Fibroblast of the aortic adventitia (primary cell): ENCODE measurements around the gene TNFRSF19. TPM values are rescaled to one million over a fixed set of nuclear protein-coding genes. Genes with fewer than 3 reads are reported as not detected.

Experiments used
- DNase-seq: peaks from one replicate; pipeline ENCODE4 v3.0.0-alpha.2; 2010; ENCODE audit warnings: low read depth
- H3K4me3 ChIP-seq: 2 replicates; pipeline ENCODE4 v1.5.1; 2011; ENCODE audit warnings: low read depth, mild to moderate bottlenecking, control low read depth, low read length, moderate library complexity
- CTCF ChIP-seq: IDR thresholded peaks from 2 replicates; pipeline ENCODE4 v1.5.1; 2011; ENCODE audit warnings: mild to moderate bottlenecking, low read length, control low read depth, inconsistent platforms; ENCODE audit not compliant: insufficient read depth
- total RNA-seq: library from RNA; depleted of rRNA; stranded (reverse); fragments of >200 nt; gene quantifications from 2 replicates; pipeline ENCODE4 v1.2.3, GENCODE V29; 2012; ENCODE audit warnings: low replicate concordance

TNFRSF19 gene
- total RNA-seq, 1 donor = 7.3 TPM

GRCh38 chr13:23617551-23618024 lies 47.4 kb downstream of the TNFRSF19 start:
- no peak for TF ChIP-seq CTCF
- DNase-seq = peak; percentile 69
- H3K4me3 ChIP-seq = no peak overlapping the region

- H3K4me3 ChIP-seq = no peak overlapping the region
- no peak for TF ChIP-seq CTCF
- peak; percentile 92 for DNase-seq
Observed at GRCh38 chr13:23618341-23618740, 48.1 kb downstream of the TNFRSF19 start.

GRCh38 chr13:23619068-23619855 lies 49.0 kb downstream of the TNFRSF19 start:
- no peak for DNase-seq
- TF ChIP-seq CTCF = no peak
- H3K4me3 ChIP-seq = no peak overlapping the region

- no peak for TF ChIP-seq CTCF
- DNase-seq = no peak
- no peak overlapping the region for H3K4me3 ChIP-seq
Observed at GRCh38 chr13:23620211-23620610, 50.0 kb downstream of the TNFRSF19 start.

GRCh38 chr13:23620613-23621315 lies 50.6 kb downstream of the TNFRSF19 start:
- no peak overlapping the region for H3K4me3 ChIP-seq
- DNase-seq = no peak
- TF ChIP-seq CTCF = no peak

GRCh38 chr13:23621316-23621645 lies 51.1 kb downstream of the TNFRSF19 start:
- H3K4me3 ChIP-seq = no peak overlapping the region
- TF ChIP-seq CTCF = no peak
- DNase-seq = peak; percentile 42
